Measurements from ENCODE around the gene ISG15. TPM values are rescaled to one million over a fixed set of nuclear protein-coding genes. Genes with fewer than 3 reads are reported as not detected.

Gene ISG15
- total RNA-seq, 1 experiment from 2014 or later: 63.1 TPM

DNA sequence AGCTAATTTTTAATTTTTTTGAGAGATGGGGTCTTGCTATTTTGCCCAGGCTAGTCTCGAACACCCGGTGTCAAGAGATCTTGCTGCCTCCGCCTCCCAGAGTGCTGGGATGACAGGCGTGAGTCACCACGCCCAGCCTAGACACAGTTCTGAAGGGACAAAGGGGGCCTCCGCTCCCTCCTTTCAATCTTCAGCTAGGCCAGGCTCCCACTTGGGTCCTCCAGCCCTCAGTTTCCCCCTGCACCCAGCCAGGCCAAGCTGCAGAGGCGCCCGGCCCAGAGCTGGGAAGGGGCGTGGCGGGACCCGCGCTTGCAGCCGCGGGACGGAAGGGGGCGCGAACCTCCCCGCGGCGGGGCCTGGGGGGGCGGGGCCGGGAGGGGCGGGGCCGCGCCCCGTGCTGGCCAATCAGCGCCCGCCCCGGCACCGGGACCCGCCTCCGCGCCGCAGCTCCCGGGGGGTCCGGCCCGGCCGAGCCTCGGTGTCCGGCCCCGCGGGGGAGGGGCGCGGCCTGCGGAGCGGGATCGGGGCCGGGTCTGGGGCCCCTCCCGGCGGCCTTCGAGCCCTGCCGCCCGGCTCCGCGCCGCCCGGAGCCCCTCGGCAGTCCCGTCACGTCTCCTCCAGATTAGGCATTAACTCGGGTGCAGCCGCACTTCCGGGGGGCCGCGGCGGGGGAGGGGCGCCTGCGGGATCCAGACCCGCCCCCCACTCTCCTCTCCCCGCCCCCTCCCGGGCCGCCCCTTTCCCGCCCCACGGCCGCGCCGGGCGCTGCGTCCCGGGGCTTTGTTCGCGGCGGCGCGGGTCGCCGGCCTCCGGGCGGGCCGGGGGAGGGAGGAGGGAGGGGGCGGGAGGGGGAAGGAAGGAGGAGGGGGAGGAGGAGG, 6.1 kb downstream of the ISG15 start:
- Histone ChIP-seq H3K4me3 (ENCODE audit: low read depth, low read length) (peak overlapping the region; percentile 16), H3K4me1 (peaks cover 35% of the 10 kb centered on the region), H3K27me3 (replicated peaks; ENCODE audit: control insufficient read depth, insufficient read depth, low read length) (no peaks in the 10 kb centered on the region), H3K9me3 (no peaks in the 10 kb centered on the region), H3K36me3 (ENCODE audit: control insufficient read depth, insufficient read depth, low read length) (peaks cover 2% of the 10 kb centered on the region; the same call in 1 of the 2 replicates)
- H3K36me3 Mint-ChIP-seq (ENCODE audit: insufficient read depth, unreplicated experiment): peaks cover 24% of the 10 kb centered on the region
- DNase-seq: peak; percentile 90 to 93
- intact Hi-C loops (cut with micrococcal nuclease; ENCODE audit: unreplicated experiment): loop anchor here (1.0 to 5.0 kb wide), 3 partner anchors 19 to 143 kb away; partner anchors contain the start of gene HES4
- TF ChIP-seq, protein P1, sequence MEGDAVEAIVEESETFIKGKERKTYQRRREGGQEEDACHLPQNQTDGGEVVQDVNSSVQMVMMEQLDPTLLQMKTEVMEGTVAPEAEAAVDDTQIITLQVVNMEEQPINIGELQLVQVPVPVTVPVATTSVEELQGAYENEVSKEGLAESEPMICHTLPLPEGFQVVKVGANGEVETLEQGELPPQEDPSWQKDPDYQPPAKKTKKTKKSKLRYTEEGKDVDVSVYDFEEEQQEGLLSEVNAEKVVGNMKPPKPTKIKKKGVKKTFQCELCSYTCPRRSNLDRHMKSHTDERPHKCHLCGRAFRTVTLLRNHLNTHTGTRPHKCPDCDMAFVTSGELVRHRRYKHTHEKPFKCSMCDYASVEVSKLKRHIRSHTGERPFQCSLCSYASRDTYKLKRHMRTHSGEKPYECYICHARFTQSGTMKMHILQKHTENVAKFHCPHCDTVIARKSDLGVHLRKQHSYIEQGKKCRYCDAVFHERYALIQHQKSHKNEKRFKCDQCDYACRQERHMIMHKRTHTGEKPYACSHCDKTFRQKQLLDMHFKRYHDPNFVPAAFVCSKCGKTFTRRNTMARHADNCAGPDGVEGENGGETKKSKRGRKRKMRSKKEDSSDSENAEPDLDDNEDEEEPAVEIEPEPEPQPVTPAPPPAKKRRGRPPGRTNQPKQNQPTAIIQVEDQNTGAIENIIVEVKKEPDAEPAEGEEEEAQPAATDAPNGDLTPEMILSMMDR (IDR thresholded peaks at IDR 0.05; ENCODE audit: insufficient read depth in 1 of 2, low read depth in 1 of 2, low read length in 1 of 2, severe bottlenecking in 1 of 2, unreplicated experiment in 1 of 2): peak; percentile 14 to 32
- H3K27ac Mint-ChIP-seq (ENCODE audit: unreplicated experiment): no peak overlapping the region
- BruUV-seq (replicated peaks): no TSS peak
- ChIA-PET CTCF (interaction anchor here (0.6 to 1.6 kb wide), 4 partner anchors 13 to 150 kb away, joined by 3 to 10 read pairs (median 4); no protein-coding TSS in a partner anchor), POLR2A (interaction anchor here (0.6 to 1.7 kb wide), 5 partner anchors 12 to 60 kb away, joined by 3 to 16 read pairs (median 5); partner anchors contain the start of gene HES4)
- H3K4me3 Mint-ChIP-seq (ENCODE audit: unreplicated experiment): no peak overlapping the region
- no peaks in the 10 kb centered on the region for H3K27me3 Mint-ChIP-seq (ENCODE audit: insufficient read depth, unreplicated experiment)
- H3K4me1 Mint-ChIP-seq (ENCODE audit: low read depth, unreplicated experiment): peaks cover 13% of the 10 kb centered on the region
- no peaks in the 10 kb centered on the region for H3K9me3 Mint-ChIP-seq (ENCODE audit: unreplicated experiment)

DNA sequence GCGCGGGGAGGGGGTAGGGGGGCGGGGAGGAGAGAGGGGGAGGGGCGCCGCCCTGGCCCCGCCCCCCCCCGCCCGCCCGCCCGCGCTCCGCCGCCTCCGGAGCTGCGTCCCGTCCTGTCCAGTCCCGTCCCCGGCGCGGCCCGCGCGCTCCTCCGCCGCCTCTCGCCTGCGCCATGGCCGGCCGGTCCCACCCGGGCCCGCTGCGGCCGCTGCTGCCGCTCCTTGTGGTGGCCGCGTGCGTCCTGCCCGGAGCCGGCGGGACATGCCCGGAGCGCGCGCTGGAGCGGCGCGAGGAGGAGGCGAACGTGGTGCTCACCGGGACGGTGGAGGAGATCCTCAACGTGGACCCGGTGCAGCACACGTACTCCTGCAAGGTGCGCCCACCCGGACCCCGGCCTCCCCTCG, 6.7 kb downstream of the ISG15 start, which contains the start of gene AGRN:
Gene AGRN (plus strand): TSS at position 121 of the 405 bp plus-strand sequence. CDS start 53 bp downstream, at position 174.
- peak within 1 kb of the TSS; percentile 32 for H3K27ac Mint-ChIP-seq (ENCODE audit: unreplicated experiment)
- TF ChIP-seq, protein P1 (IDR thresholded peaks at IDR 0.05; ENCODE audit: insufficient read depth in 1 of 2, low read depth in 1 of 2, low read length in 1 of 2, severe bottlenecking in 1 of 2, unreplicated experiment in 1 of 2): no peak
- Histone ChIP-seq H3K9me3 (no peaks in the 10 kb centered on the region), H3K4me1 (peaks cover 42% of the 10 kb centered on the region), H3K36me3 (ENCODE audit: control insufficient read depth, insufficient read depth, low read length) (peaks cover 2% of the 10 kb centered on the region; the same call in 1 of the 2 replicates), H3K27me3 (replicated peaks; ENCODE audit: control insufficient read depth, insufficient read depth, low read length) (no peaks in the 10 kb centered on the region), H3K4me3 (ENCODE audit: low read depth, low read length) (peak within 1 kb of the TSS; percentile 88)
- H3K36me3 Mint-ChIP-seq (ENCODE audit: insufficient read depth, unreplicated experiment): peaks cover 28% of the 10 kb centered on the region
- intact Hi-C loops (cut with micrococcal nuclease; ENCODE audit: unreplicated experiment): loop anchor here (1.0 to 5.0 kb wide), 3 partner anchors 19 to 142 kb away; partner anchors contain the start of gene HES4
- no peaks in the 10 kb centered on the region for H3K27me3 Mint-ChIP-seq (ENCODE audit: insufficient read depth, unreplicated experiment)
- CTCF ChIA-PET: interaction anchor here (1.5 to 1.6 kb wide), 2 partner anchors 13 to 18 kb away, joined by 6 to 10 read pairs; no protein-coding TSS in a partner anchor
- H3K4me3 Mint-ChIP-seq (ENCODE audit: unreplicated experiment): peak within 1 kb of the TSS; percentile 67
- POLR2A ChIA-PET: interaction anchor here (0.6 to 1.7 kb wide), 6 partner anchors 13 to 270 kb away, joined by 3 to 16 read pairs (median 4); partner anchors contain the start of gene HES4
- H3K9me3 Mint-ChIP-seq (ENCODE audit: unreplicated experiment): no peaks in the 10 kb centered on the region
- peak in 1 of 2 experiments; percentile 53 for DNase-seq
- H3K4me1 Mint-ChIP-seq (ENCODE audit: low read depth, unreplicated experiment): peaks cover 13% of the 10 kb centered on the region
- BruUV-seq (replicated peaks): no TSS peak

DNA sequence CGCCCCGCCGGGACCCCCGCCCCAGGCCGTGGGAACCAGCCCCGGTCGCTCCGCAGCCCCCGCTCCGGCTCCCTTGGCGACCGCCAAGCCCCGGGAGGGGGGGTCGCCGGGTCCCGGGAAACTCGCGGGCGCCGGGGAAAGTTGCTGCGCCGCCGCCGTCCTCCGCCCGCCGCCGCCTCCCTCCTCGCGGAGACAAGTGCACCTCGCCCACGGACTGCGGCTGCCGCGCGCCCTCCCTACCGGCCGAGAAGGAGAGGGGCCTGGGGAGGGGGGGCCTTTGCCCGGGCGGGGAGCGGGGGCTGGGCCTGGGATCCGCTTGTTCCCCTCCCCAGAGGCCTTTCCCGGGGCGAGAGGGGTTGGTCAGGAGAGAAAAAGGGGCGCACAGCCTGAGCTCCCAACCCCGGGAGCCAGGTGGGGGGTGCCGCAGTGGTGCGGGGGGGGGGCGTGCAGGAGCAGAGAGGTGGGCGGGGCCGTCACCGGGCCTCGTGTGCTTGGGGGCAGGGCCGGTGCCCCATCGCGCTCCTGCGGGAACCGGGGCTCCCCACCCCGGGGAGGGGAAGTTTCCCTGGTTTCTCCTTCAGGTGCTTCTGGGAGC, 7.2 kb downstream of the ISG15 start:
- intact Hi-C loops (cut with micrococcal nuclease; ENCODE audit: unreplicated experiment): no loop called here
- no TSS peak for BruUV-seq (replicated peaks)
- peaks cover 45% of the 10 kb centered on the region for H3K4me1 ChIP-seq
- POLR2A ChIA-PET: interaction anchor here (0.6 to 1.7 kb wide), 5 partner anchors 13 to 269 kb away, joined by 3 to 16 read pairs (median 4); partner anchors contain the start of gene HES4
- H3K36me3 ChIP-seq (ENCODE audit: control insufficient read depth, insufficient read depth, low read length): peaks cover 3% of the 10 kb centered on the region; the same call in 1 of the 2 replicates
- peaks cover 28% of the 10 kb centered on the region for H3K36me3 Mint-ChIP-seq (ENCODE audit: insufficient read depth, unreplicated experiment)
- peak overlapping the region; percentile 32 for H3K27ac Mint-ChIP-seq (ENCODE audit: unreplicated experiment)
- H3K4me3 Mint-ChIP-seq (ENCODE audit: unreplicated experiment): peak overlapping the region; percentile 67
- TF ChIP-seq, protein P1 (IDR thresholded peaks at IDR 0.05; ENCODE audit: insufficient read depth in 1 of 2, low read depth in 1 of 2, low read length in 1 of 2, severe bottlenecking in 1 of 2, unreplicated experiment in 1 of 2): no peak
- CTCF ChIA-PET: interaction anchor here (1.5 to 1.6 kb wide), 2 partner anchors 14 to 18 kb away, joined by 6 to 10 read pairs; no protein-coding TSS in a partner anchor
- H3K9me3 ChIP-seq: no peaks in the 10 kb centered on the region
- H3K9me3 Mint-ChIP-seq (ENCODE audit: unreplicated experiment): no peaks in the 10 kb centered on the region
- peaks cover 13% of the 10 kb centered on the region for H3K4me1 Mint-ChIP-seq (ENCODE audit: low read depth, unreplicated experiment)
- H3K27me3 Mint-ChIP-seq (ENCODE audit: insufficient read depth, unreplicated experiment): no peaks in the 10 kb centered on the region
- DNase-seq: no peak
- no peaks in the 10 kb centered on the region for H3K27me3 ChIP-seq (replicated peaks; ENCODE audit: control insufficient read depth, insufficient read depth, low read length)
- peak overlapping the region; percentile 88 for H3K4me3 ChIP-seq (ENCODE audit: low read depth, low read length)
